ENCODE measurements around the gene DOCK1. TPM values are rescaled to one million over a fixed set of nuclear protein-coding genes. Genes with fewer than 3 reads are reported as not detected.

Gene DOCK1
- total and polyA plus RNA-seq, 8 donors: 46.4 to 77.7 (median 71.3) TPM

GRCh38 chr10:127148933-127149220, 243.6 kb downstream of the DOCK1 start:
- Histone ChIP-seq H3K27me3 (no peaks in the 10 kb centered on the region), H3K27ac (peak overlapping the region in 1 of 2 donors; percentile 37), H3K36me3 (no peaks in the 10 kb centered on the region), H3K4me3 (no peak overlapping the region), H3K4me1 (peaks cover 0 to 16% of the 10 kb centered on the region in 2 donors), H3K9me3 (no peaks in the 10 kb centered on the region)
- intact Hi-C loops (cut with DNase I): no loop called here
- ATAC-seq (no peak), DNase-seq (no peak)
- no peak for TF ChIP-seq CTCF (IDR thresholded peaks at IDR 0.05)

GRCh38 chr10:127149501-127150081, 244.4 kb downstream of the DOCK1 start:
- no peaks in the 10 kb centered on the region for H3K9me3 ChIP-seq
- no peak overlapping the region for H3K27ac ChIP-seq
- no peak for TF ChIP-seq CTCF (IDR thresholded peaks at IDR 0.05)
- no peaks in the 10 kb centered on the region for H3K36me3 ChIP-seq
- intact Hi-C loops (cut with DNase I): no loop called here
- ATAC-seq: no peak
- peaks cover 0 to 16% of the 10 kb centered on the region in 2 donors for H3K4me1 ChIP-seq
- no peak for DNase-seq
- H3K27me3 ChIP-seq: no peaks in the 10 kb centered on the region
- H3K4me3 ChIP-seq: no peak overlapping the region

GRCh38 chr10:127150136-127150535, 244.9 kb downstream of the DOCK1 start:
- ATAC-seq (no peak), DNase-seq (no peak)
- Histone ChIP-seq H3K27ac (no peak overlapping the region), H3K9me3 (no peaks in the 10 kb centered on the region), H3K36me3 (no peaks in the 10 kb centered on the region), H3K4me1 (peaks cover 0 to 16% of the 10 kb centered on the region in 2 donors), H3K27me3 (no peaks in the 10 kb centered on the region), H3K4me3 (no peak overlapping the region)
- intact Hi-C loops (cut with DNase I): no loop called here
- no peak for TF ChIP-seq CTCF (IDR thresholded peaks at IDR 0.05)

GRCh38 chr10:127151541-127151940, 246.3 kb downstream of the DOCK1 start:
- no peaks in the 10 kb centered on the region for H3K27me3 ChIP-seq
- no peak for TF ChIP-seq CTCF (IDR thresholded peaks at IDR 0.05)
- H3K9me3 ChIP-seq: no peaks in the 10 kb centered on the region
- H3K4me3 ChIP-seq: no peak overlapping the region
- H3K27ac ChIP-seq: no peak overlapping the region
- H3K4me1 ChIP-seq: peaks cover 0 to 16% of the 10 kb centered on the region in 2 donors
- intact Hi-C loops (cut with DNase I): no loop called here
- H3K36me3 ChIP-seq: no peaks in the 10 kb centered on the region
- no peak for ATAC-seq
- no peak for DNase-seq

GRCh38 chr10:127151981-127152699, 246.9 kb downstream of the DOCK1 start:
- H3K27me3 ChIP-seq: no peaks in the 10 kb centered on the region
- no peak overlapping the region for H3K27ac ChIP-seq
- H3K36me3 ChIP-seq: no peaks in the 10 kb centered on the region
- no peak for TF ChIP-seq CTCF (IDR thresholded peaks at IDR 0.05)
- no peaks in the 10 kb centered on the region for H3K9me3 ChIP-seq
- DNase-seq: peak in 2 of 4 donors; percentile 47 to 66
- peak; percentile 97 for ATAC-seq
- intact Hi-C loops (cut with DNase I): no loop called here
- peaks cover 0 to 16% of the 10 kb centered on the region in 2 donors for H3K4me1 ChIP-seq
- no peak overlapping the region for H3K4me3 ChIP-seq
